ENCODE results near the gene UACA.

Gene UACA

GRCh38 chr15:70792171-70792573, 28.8 kb upstream of the UACA start:
- TF ChIP-seq CTCF (IDR thresholded peaks at IDR 0.05; ENCODE audit: low read depth, low read length): no peak
- no peak overlapping the region for H3K4me3 ChIP-seq (ENCODE audit: low read depth, low read length)

GRCh38 chr15:70791259-70791658, 27.9 kb upstream of the UACA start:
- TF ChIP-seq CTCF (IDR thresholded peaks at IDR 0.05; ENCODE audit: low read depth, low read length): no peak
- H3K4me3 ChIP-seq (ENCODE audit: low read depth, low read length): no peak overlapping the region

GRCh38 chr15:70789213-70789612, 25.9 kb upstream of the UACA start:
- no peak overlapping the region for H3K4me3 ChIP-seq (ENCODE audit: low read depth, low read length)
- no peak for TF ChIP-seq CTCF (IDR thresholded peaks at IDR 0.05; ENCODE audit: low read depth, low read length)

- no peak for TF ChIP-seq CTCF (IDR thresholded peaks at IDR 0.05; ENCODE audit: low read depth, low read length)
Observed at GRCh38 chr15:70788114-70789049, 25.0 kb upstream of the UACA start.

GRCh38 chr15:70786996-70787395, 23.6 kb upstream of the UACA start:
- TF ChIP-seq CTCF (IDR thresholded peaks at IDR 0.05; ENCODE audit: low read depth, low read length): no peak
- H3K4me3 ChIP-seq (ENCODE audit: low read depth, low read length): no peak overlapping the region

More at GRCh38 chr15:70788114-70789049, 25.0 kb upstream of the UACA start:
- H3K4me3 ChIP-seq (ENCODE audit: low read depth, low read length): no peak overlapping the region

GRCh38 chr15:70783610-70784022, 20.3 kb upstream of the UACA start:
- H3K4me3 ChIP-seq (ENCODE audit: low read depth, low read length): no peak overlapping the region
- TF ChIP-seq CTCF (IDR thresholded peaks at IDR 0.05; ENCODE audit: low read depth, low read length): no peak

- no peak for TF ChIP-seq CTCF (IDR thresholded peaks at IDR 0.05; ENCODE audit: low read depth, low read length)
- no peak overlapping the region for H3K4me3 ChIP-seq (ENCODE audit: low read depth, low read length)
Observed at GRCh38 chr15:70783041-70783440, 19.7 kb upstream of the UACA start.
